Epithelial cell of prostate (primary cell): ENCODE results near the gene NAE1.

ENCODE experiments used
- DNase-seq: peaks from one replicate; pipeline ENCODE4 v3.0.0-alpha.2; 2011; ENCODE audit warnings: low read depth, low spot score
- H3K27ac ChIP-seq: fragments of 450-650 bp; 2 replicates; pipeline ENCODE4 v1.5.1; 2017; ENCODE audit warnings: mild to moderate bottlenecking

The NAE1 gene

DNA sequence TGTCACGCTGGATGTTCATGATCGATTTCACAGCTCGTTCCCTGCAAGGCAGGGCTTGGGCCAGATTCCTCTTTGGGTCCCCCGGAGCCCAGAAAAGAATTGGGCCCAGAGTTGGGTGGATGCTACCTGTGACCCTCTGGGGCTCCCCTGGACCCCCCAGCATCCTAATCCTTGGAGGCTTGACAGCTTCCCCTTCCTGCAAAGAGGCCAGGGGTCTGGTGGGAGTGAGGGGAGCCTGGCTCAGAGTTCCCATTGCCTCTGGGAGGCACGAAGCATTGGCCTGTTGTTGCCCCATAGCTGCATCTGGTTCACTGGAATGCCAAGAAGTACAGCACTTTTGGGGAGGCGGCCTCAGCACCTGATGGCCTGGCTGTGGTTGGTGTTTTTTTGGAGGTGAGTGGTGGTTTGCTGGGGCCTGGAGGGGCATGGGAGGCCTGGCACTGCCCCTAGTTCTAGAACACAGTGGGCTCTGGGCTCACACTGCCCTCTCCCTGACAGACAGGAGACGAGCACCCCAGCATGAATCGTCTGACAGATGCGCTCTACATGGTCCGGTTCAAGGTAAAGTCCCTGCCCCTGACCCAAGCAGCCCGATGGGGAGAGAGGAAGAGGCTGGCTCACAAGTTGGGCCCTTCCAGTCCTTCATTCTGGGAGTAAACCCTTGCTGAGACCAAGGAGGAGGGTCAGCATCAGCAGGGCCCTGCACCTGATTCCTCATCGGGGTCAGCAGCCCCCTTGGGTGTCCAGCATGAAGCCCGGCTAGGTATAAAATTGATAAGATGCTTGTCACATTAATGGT, 20.6 kb upstream of the NAE1 start:
- no peak for DNase-seq
- H3K27ac ChIP-seq, result no peak overlapping the region

DNA sequence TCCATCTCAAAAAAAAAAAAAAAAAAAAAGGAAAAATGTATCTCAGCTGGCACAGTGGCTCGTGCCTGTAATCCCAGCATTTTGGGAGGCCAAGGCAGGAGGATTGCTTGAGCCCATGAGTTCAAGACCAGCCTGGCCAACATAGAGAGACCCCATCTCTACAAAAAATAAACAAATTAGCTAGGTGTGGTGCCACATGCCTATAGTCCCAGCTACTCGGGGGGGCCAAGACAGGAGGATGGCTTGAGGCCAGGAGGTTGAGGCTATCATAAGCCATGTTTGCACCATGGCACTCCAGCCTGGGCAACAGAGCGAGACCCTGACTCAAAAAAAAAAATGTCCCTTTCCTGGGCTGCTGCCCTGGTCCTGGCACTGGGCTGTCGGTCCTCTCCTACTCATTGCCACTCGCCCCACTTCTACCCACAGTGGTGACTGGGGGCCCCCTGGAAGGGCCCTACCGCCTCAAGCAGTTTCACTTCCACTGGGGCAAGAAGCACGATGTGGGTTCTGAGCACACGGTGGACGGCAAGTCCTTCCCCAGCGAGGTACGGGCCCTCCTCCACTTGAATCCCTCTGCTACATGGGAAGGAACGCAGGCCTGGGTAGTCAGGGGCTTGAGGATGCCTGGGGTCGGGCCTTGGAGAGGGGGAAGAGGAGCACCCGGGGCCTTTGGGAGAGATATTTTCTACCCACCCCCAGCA, 19.5 kb upstream of the NAE1 start:
- H3K27ac ChIP-seq, result no peak overlapping the region
- DNase-seq, result no peak

DNA sequence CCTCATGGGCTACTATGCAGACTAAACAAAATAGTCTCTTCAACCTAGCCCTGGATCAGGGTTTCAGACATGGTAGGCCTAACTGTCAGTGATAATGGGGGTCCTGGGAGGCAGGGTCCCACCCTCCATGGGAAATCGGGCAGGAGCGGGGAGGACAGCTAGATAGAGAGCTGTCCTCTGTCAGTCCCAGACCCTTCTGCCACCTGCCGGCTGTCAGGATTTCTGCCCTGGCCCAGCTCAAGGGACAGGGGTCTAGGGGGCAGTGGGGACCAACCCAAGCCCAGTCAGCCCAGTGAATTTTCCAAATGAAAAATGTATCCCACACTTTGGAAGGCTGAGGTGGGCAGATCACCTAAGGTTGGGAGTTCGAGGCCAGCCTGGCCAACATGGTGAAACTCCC, 18.8 kb upstream of the NAE1 start:
- no peak overlapping the region for H3K27ac ChIP-seq
- DNase-seq, result no peak

DNA sequence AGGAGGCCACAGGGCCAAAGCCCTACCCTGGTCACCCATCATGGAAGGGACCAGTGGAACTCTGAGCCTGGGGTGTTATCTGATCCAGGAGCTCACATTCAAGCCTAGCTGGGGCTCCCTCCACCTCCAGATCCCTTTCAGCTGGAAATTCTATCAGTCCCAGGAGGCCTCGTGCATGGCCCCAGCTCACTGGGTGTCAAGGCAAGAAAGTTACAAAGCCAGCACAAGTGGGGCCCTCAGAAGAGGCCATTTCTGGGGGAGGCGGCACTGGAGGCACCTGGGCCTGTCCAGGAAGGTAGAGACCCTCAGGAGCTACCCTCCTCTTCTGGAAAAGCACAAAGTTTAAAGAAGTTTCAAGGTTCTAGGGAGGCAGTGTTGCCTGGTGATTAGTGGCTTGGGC, 18.2 kb upstream of the NAE1 start:
- H3K27ac ChIP-seq, result no peak overlapping the region
- DNase-seq, result no peak

DNA sequence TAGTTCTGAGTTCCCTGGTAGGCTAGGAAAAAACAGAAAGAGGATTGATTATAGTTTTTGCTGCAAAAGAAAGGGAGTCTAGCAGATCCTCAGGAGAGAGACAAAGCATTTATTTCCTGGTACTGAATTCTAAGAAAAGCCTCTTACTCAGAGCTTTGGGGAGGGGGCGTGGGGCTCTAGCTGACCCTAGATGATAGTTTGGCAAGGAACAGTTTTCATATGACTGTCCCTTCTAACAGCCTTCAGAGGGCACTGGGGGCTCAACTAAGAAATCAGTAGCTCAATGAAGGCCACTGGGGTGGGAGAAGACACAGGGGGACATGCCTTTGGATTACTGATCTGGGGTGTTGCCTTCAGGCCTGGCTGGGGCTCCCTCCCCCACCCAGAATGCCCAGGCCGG, 17.4 kb upstream of the NAE1 start:
- no peak overlapping the region for H3K27ac ChIP-seq
- no peak for DNase-seq

- DNase-seq, result no peak
- no peak overlapping the region for H3K27ac ChIP-seq
Measured at GRCh38 chr16:66847533-66848067, 16.8 kb upstream of the NAE1 start.

DNA sequence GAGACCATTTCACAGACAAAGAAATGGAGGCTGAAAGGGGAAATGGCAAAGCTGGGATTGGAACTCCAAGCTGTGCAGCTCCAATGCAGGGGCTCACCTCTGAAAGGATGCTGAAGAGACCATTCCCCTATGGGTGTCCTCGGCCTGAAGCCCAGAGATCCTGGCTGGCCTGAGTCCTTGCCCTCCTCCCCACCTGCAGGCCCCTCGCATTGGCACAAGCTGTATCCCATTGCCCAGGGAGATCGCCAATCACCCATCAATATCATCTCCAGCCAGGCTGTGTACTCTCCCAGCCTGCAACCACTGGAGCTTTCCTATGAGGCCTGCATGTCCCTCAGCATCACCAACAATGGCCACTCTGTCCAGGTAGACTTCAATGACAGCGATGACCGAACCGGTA, 16.1 kb upstream of the NAE1 start:
- DNase-seq, result no peak

DNA sequence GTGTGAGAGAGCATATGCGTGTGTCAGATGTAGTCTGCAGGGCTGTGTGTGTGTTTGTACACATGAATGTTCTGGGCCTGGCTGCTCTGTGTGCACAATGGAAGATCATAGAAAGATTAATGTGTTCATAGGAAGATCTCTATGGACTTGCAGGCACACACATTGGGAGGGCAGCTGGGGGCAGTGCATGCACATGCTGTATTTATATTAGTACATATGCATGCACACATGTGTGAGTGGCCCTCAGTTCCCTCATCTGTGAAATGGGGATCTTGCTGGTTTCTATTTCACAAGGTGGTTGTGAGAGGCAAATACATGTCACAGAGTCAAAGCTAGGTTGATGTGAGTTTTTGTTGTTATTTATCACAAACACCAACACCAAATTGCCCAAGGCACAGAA, 15.5 kb upstream of the NAE1 start:
- no peak overlapping the region for H3K27ac ChIP-seq

More for the DNA sequence above, 16.1 kb upstream of the NAE1 start:
- H3K27ac ChIP-seq, result no peak overlapping the region

DNA sequence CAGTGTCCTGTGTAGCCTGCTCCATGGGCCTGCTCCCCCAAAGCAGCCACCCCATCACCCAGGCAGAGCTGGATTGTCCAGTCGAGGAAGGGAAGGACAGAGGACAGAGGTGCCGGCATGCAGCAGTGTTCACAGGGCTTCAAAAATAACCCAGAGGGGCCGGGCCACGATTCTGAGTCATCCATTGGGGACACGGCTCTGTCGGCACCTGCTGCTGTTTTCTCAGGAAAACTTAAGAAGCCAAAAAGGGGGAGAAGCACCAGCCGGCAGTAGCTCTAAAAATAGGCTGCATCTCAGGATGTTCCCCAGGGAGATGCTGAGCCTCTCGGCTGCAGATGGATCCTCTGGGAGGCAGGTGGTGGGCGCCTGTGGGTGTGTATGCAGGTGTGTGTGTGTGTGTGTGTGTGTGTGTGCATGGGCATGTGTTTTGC, 15.0 kb upstream of the NAE1 start:
- no peak for DNase-seq
- H3K27ac ChIP-seq, result no peak overlapping the region

More for the DNA sequence above, 15.5 kb upstream of the NAE1 start:
- no peak for DNase-seq

- H3K27ac ChIP-seq, result no peak overlapping the region
- no peak for DNase-seq
Measured at GRCh38 chr16:66845080-66845410, 14.3 kb upstream of the NAE1 start.

- DNase-seq, result no peak
- H3K27ac ChIP-seq, result no peak within 1 kb of the TSS
Measured at GRCh38 chr16:66844342-66845079, 13.7 kb upstream of the NAE1 start, which contains the start of gene CA7. Gene CA7 (plus strand): TSS chr16:66844414. CDS start chr16:66844488, 74 bp downstream.

- DNase-seq, result no peak
- H3K27ac ChIP-seq, result no peak overlapping the region
Measured at GRCh38 chr16:66844009-66844341, 13.2 kb upstream of the NAE1 start.

- H3K27ac ChIP-seq, result no peak overlapping the region
- DNase-seq, result no peak
Measured at GRCh38 chr16:66843191-66843590, 12.4 kb upstream of the NAE1 start.

- DNase-seq, result no peak
- H3K27ac ChIP-seq, result no peak overlapping the region
Measured at GRCh38 chr16:66842765-66843164, 12.0 kb upstream of the NAE1 start.

DNA sequence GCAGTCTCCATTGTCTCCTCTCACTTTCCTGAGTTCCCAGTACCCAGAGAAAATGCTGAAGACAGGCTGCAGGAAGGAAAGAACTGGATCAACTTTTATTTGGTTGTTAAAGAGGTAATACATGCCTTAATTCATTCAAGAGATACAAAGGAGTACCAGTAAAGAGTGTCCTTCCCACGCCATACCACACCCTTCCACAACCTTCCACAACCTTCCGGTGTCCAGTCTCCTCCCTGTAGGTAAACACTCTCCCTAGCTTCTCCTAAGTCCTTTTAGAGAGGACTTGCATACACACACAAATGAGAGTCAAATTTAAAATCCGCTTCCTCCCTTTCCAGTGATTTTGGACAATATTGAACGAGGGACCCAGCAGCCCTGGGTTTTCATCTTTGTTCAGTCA, 10.6 kb upstream of the NAE1 start:
- H3K27ac ChIP-seq, result no peak overlapping the region
- no peak for DNase-seq

DNA sequence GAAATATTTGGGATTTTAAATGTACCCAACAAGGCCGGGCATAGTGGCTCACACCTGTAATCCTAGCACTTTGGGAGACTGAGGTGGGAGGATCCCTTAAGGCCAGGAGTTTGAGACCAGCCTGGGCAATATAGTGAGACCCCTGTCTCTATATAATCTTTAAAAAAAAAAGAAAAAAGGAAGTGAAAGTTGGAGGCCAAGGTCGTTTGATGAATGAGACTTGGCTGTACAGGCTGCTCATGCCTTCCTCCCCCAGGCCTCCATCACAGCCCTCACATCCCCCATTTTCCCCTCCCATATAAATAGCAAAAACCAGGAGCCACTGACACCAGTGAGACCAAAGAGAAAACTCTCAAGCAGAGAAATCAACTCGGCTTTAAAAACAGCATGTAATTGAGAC, 10.1 kb upstream of the NAE1 start:
- no peak for DNase-seq
- H3K27ac ChIP-seq, result no peak overlapping the region

DNA sequence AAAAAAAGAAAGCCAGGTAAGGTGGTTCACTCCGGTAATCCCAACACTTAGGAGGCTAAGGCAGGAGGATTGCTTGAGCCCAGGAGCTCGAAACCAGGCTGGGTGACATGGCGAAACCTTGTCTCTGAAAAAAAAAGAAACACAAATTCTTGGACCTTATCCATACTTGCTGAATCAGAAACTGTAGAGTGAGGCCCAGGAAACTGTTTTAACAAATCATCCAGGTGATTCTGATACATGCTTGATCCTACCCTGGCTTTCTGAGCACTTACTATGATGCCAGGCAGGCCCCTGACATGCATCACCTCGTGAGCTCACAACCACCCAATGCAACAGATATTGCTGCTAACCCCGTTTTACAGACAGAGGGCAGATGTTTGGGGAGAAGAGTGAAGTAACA, 4.0 kb upstream of the NAE1 start:
- no peak overlapping the region for H3K27ac ChIP-seq
- DNase-seq, result peak; percentile 27

GRCh38 chr16:66832661-66833305, 2.0 kb upstream of the NAE1 start:
- H3K27ac ChIP-seq, result no peak overlapping the region
- DNase-seq, result no peak

- no peak for DNase-seq
- H3K27ac ChIP-seq, result no peak overlapping the region
Measured at GRCh38 chr16:66832190-66832589, 1.4 kb upstream of the NAE1 start.

DNA sequence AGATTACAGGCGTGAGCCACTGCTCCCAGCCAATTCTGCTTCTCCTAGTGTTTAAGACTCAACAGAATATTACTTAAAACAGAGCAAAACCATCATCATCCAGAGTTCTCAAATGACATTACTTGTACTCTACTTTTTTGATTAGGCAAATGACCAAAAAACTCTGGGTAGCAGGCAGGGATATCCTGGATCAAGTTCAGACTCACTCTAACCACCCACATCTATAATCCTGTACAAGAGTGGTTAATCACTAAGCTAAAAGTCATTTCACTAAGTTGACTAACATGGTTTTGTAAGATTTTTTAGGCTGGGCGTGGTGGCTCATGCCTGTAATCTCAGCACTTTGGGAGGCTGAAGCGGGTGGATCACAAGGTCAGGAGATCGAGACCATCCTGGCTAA, 6.8 kb downstream of the NAE1 start:
- no peak overlapping the region for H3K27ac ChIP-seq
- no peak for DNase-seq

DNA sequence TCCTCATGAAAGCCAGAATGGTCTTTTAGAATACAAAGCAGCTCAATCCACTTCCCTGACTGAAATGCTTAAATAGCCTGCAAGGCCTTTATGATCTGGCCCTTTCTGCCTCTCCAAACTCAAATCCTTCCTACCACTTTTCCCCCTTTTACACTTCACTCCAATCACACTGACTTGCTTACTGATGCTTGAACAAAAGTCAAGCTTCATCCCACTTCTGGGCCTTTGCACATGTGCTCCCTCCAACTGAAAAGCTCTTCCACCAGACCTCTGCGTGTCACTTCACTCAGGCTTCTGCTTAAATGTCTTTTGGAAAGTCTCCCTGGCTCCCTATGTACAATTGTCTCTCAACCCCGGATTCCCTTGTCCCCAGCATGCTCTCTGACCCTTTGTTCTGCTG, 16.0 kb downstream of the NAE1 start:
- no peak for DNase-seq
- no peak overlapping the region for H3K27ac ChIP-seq
